Trophoblast cell (in vitro differentiated cells and primary cell): ENCODE measurements around the gene MORN1.

ENCODE experiments used
- DNase-seq, 2 donors: peaks; one replicate each; pipeline ENCODE4 v3.0.0-alpha.2; 2016
- H2AFZ ChIP-seq: 2 replicates; pipeline ENCODE4 v1.6.1; 2013; ENCODE audit warnings: low read length, moderate library complexity, mild to moderate bottlenecking; ENCODE audit not compliant: insufficient read depth, poor library complexity
- H2AK5ac ChIP-seq: 2 replicates; pipeline ENCODE4 v1.6.1; 2013; ENCODE audit warnings: mild to moderate bottlenecking, low read length
- H2BK120ac ChIP-seq: 2 replicates; pipeline ENCODE4 v1.6.1; 2013; ENCODE audit warnings: low read length, mild to moderate bottlenecking, moderate library complexity; ENCODE audit not compliant: insufficient read depth, poor library complexity
- H2BK12ac ChIP-seq: 2 replicates; pipeline ENCODE4 v1.6.1; 2013; ENCODE audit warnings: mild to moderate bottlenecking, low read length, moderate library complexity
- H2BK5ac ChIP-seq: 2 replicates; pipeline ENCODE4 v1.6.1; 2013; ENCODE audit warnings: low read length, low read depth, moderate library complexity, mild to moderate bottlenecking; ENCODE audit not compliant: poor library complexity
- H3K14ac ChIP-seq: 2 replicates; pipeline ENCODE4 v1.6.1; 2013; ENCODE audit warnings: mild to moderate bottlenecking, low read length
- H3K18ac ChIP-seq: 2 replicates; pipeline ENCODE4 v1.6.1; 2013; ENCODE audit warnings: mild to moderate bottlenecking, low read length
- H3K23ac ChIP-seq: 2 replicates; pipeline ENCODE4 v1.6.1; 2013; ENCODE audit warnings: low read length
- H3K27ac ChIP-seq: 2 replicates; pipeline ENCODE4 v1.5.1; 2013; ENCODE audit warnings: low read depth, mild to moderate bottlenecking, inconsistent platforms, low read length, moderate library complexity
- H3K27me3 ChIP-seq: 2 replicates; pipeline ENCODE4 v1.6.1; 2013; ENCODE audit warnings: inconsistent platforms, mild to moderate bottlenecking, low read length, moderate library complexity; ENCODE audit not compliant: insufficient read depth
- H3K36me3 ChIP-seq, 2 experiments: 1 replicate in 1 of 2; 2 replicates in 1 of 2; pipeline ENCODE4 v1.6.1; 2013; ENCODE audit warnings: low read length in 2 of 2, mild to moderate bottlenecking in 2 of 2, moderate library complexity in 1 of 2; ENCODE audit not compliant: insufficient read depth in 2 of 2, control insufficient read depth in 1 of 2
- H3K4ac ChIP-seq: 2 replicates; pipeline ENCODE4 v1.6.1; 2013; ENCODE audit warnings: low read depth, mild to moderate bottlenecking, low read length, moderate library complexity
- H3K4me1 ChIP-seq, 2 experiments: 1 replicate in 1 of 2; 2 replicates in 1 of 2; pipeline ENCODE4 v1.6.1; 2013; ENCODE audit warnings: low read length in 2 of 2, mild to moderate bottlenecking in 2 of 2, moderate library complexity in 1 of 2; ENCODE audit not compliant: insufficient read depth in 2 of 2, control insufficient read depth in 1 of 2
- H3K4me2 ChIP-seq: 2 replicates; pipeline ENCODE4 v1.6.1; 2013; ENCODE audit warnings: inconsistent platforms, mild to moderate bottlenecking, low read length, moderate library complexity
- H3K4me3 ChIP-seq: 2 replicates; pipeline ENCODE4 v1.5.1; 2013; ENCODE audit warnings: mild to moderate bottlenecking, low read depth, low read length, inconsistent platforms
- H3K79me1 ChIP-seq: one replicate; pipeline ENCODE4 v1.6.1; 2013; ENCODE audit warnings: low read length
- H3K79me2 ChIP-seq: 2 replicates; pipeline ENCODE4 v1.6.1; 2013; ENCODE audit warnings: low read length, mild to moderate bottlenecking; ENCODE audit not compliant: control insufficient read depth, insufficient read depth, poor library complexity
- H3K9ac ChIP-seq: 2 replicates; pipeline ENCODE4 v1.6.1; 2013; ENCODE audit warnings: mild to moderate bottlenecking, low read length
- H3K9me3 ChIP-seq: 2 replicates; pipeline ENCODE4 v1.6.1; 2013; ENCODE audit warnings: low read depth, mild to moderate bottlenecking, control low read depth, inconsistent platforms, low read length; ENCODE audit not compliant: insufficient read depth
- H4K12ac ChIP-seq: 2 replicates; pipeline ENCODE4 v1.6.1; 2013; ENCODE audit warnings: low read depth, mild to moderate bottlenecking, low read length, moderate library complexity
- H4K8ac ChIP-seq: 2 replicates; pipeline ENCODE4 v1.6.1; 2013; ENCODE audit warnings: low read depth, mild to moderate bottlenecking, low read length, moderate library complexity
- H4K91ac ChIP-seq: one replicate; pipeline ENCODE4 v1.6.1; 2013; ENCODE audit warnings: low read depth, mild to moderate bottlenecking, low read length, moderate library complexity
- WGBS: extraction: QIAGEN DNeasy Blood & Tissue Kit; methylation state at CpG from one replicate; pipeline ENCODE4 v1.1.7; 2013; ENCODE audit warnings: missing lambda C conversion rate; ENCODE audit not compliant: insufficient read length, insufficient coverage; ENCODE audit errors: extremely low coverage; 5-methylcytosine and 5-hydroxymethylcytosine counted together

The MORN1 gene

GRCh38 chr1:2398871-2399270, 7.5 kb upstream of the MORN1 start:
- Histone ChIP-seq H3K9ac (no peak overlapping the region), H3K36me3 (peaks cover 80 to 86% of the 10 kb centered on the region in 2 experiments), H4K8ac (no peak overlapping the region), H3K4me2 (no peak overlapping the region), H2AK5ac (no peak overlapping the region), H4K12ac (no peak overlapping the region), H3K18ac (no peak overlapping the region), H3K4me1 (no peaks in the 10 kb centered on the region), H3K23ac (no peak overlapping the region), H4K91ac (no peak overlapping the region), H3K79me1 (no peaks in the 10 kb centered on the region), H3K4me3 (no peak overlapping the region), H2BK12ac (no peak overlapping the region), H3K14ac (no peak overlapping the region), H3K27ac (no peak overlapping the region), H3K9me3 (no peaks in the 10 kb centered on the region), H3K79me2 (no peaks in the 10 kb centered on the region), H2BK5ac (no peak overlapping the region), H3K4ac (no peak overlapping the region), H3K27me3 (no peaks in the 10 kb centered on the region), H2AFZ (no peak overlapping the region), H2BK120ac (no peak overlapping the region)
- no CpG with 5 or more reads among the region's 7 CpGs for WGBS
- no peak for DNase-seq

GRCh38 chr1:2397007-2397679, 5.8 kb upstream of the MORN1 start:
- Histone ChIP-seq H3K79me2 (peaks cover 9% of the 10 kb centered on the region), H3K18ac (peak overlapping the region; percentile 2), H3K4me3 (no peak overlapping the region), H3K4me1 (peaks cover 5 to 9% of the 10 kb centered on the region in 2 experiments), H3K36me3 (peaks cover 69 to 82% of the 10 kb centered on the region in 2 experiments), H3K4me2 (no peak overlapping the region), H2AK5ac (no peak overlapping the region), H3K27me3 (no peaks in the 10 kb centered on the region), H4K91ac (no peak overlapping the region), H2BK5ac (no peak overlapping the region), H3K4ac (no peak overlapping the region), H4K12ac (no peak overlapping the region), H3K9me3 (no peaks in the 10 kb centered on the region), H2BK120ac (no peak overlapping the region), H2BK12ac (no peak overlapping the region), H3K27ac (no peak overlapping the region), H4K8ac (no peak overlapping the region), H3K79me1 (no peaks in the 10 kb centered on the region), H3K9ac (no peak overlapping the region), H2AFZ (no peak overlapping the region), H3K23ac (no peak overlapping the region), H3K14ac (no peak overlapping the region)
- no CpG with 5 or more reads among the region's 19 CpGs for WGBS
- DNase-seq = no peak

- Histone ChIP-seq H2BK5ac (no peak overlapping the region), H3K9ac (no peak overlapping the region), H4K91ac (no peak overlapping the region), H2AK5ac (no peak overlapping the region), H3K4ac (no peak overlapping the region), H4K12ac (no peak overlapping the region), H2BK120ac (no peak overlapping the region), H3K27me3 (no peaks in the 10 kb centered on the region), H2AFZ (no peak overlapping the region), H3K18ac (no peak overlapping the region), H2BK12ac (no peak overlapping the region), H3K36me3 (peaks cover 63 to 75% of the 10 kb centered on the region in 2 experiments), H3K23ac (no peak overlapping the region), H3K4me1 (peaks cover 5 to 9% of the 10 kb centered on the region in 2 experiments), H3K79me2 (peaks cover 14% of the 10 kb centered on the region), H3K79me1 (peaks cover 3% of the 10 kb centered on the region), H4K8ac (no peak overlapping the region), H3K9me3 (no peaks in the 10 kb centered on the region), H3K27ac (no peak overlapping the region), H3K4me2 (no peak overlapping the region), H3K4me3 (no peak overlapping the region), H3K14ac (no peak overlapping the region)
- no CpG with 5 or more reads among the region's 5 CpGs for WGBS
- DNase-seq = no peak
These were observed 5.1 kb upstream of the MORN1 start for GRCh38 chr1:2396476-2396875.

GRCh38 chr1:2396059-2396458, 4.7 kb upstream of the MORN1 start:
- H3K4me1 ChIP-seq = peaks cover 5 to 9% of the 10 kb centered on the region in 2 experiments
- H3K36me3 ChIP-seq = peaks cover 60 to 73% of the 10 kb centered on the region in 2 experiments
- no peak overlapping the region for H3K14ac ChIP-seq
- H3K27ac ChIP-seq = no peak overlapping the region
- no peak overlapping the region for H2BK12ac ChIP-seq
- H2AFZ ChIP-seq = no peak overlapping the region
- no peak overlapping the region for H3K23ac ChIP-seq
- H3K9me3 ChIP-seq = no peaks in the 10 kb centered on the region
- peaks cover 17% of the 10 kb centered on the region for H3K79me2 ChIP-seq
- no peak overlapping the region for H2BK120ac ChIP-seq
- H4K8ac ChIP-seq = no peak overlapping the region
- H4K91ac ChIP-seq = no peak overlapping the region
- no peak for DNase-seq
- H3K4me2 ChIP-seq = no peak overlapping the region
- no CpG with 5 or more reads among the region's 17 CpGs for WGBS
- no peak overlapping the region for H2BK5ac ChIP-seq
- no peak overlapping the region for H2AK5ac ChIP-seq
- no peak overlapping the region for H4K12ac ChIP-seq
- H3K79me1 ChIP-seq = peaks cover 6% of the 10 kb centered on the region
- no peak overlapping the region for H3K18ac ChIP-seq
- no peak overlapping the region for H3K4me3 ChIP-seq
- no peaks in the 10 kb centered on the region for H3K27me3 ChIP-seq
- no peak overlapping the region for H3K4ac ChIP-seq
- no peak overlapping the region for H3K9ac ChIP-seq
